HG02981 (cell line): ENCODE results near the gene HLA-DQB2.
"Not testable (repeated sequence)": the region's sequence is repeated elsewhere in the genome, so short reads cannot be mapped to it uniquely, and the experiment has no call there.

Source experiments
- ATAC-seq: cut with Tn5 transposase; IDR thresholded peaks from one replicate; pipeline ENCODE4 v1.9.1; 2021; ENCODE audit warnings: mild to moderate bottlenecking, moderate library complexity; ENCODE audit not compliant: unreplicated experiment

HLA-DQB2 gene

GRCh38 chr6:32763421-32763820 lies at the start of gene HLA-DQB2:
Gene HLA-DQB2, minus strand, starts transcription at chr6:32763532. Its CDS starts 62 bp downstream, at chr6:32763470.
- ATAC-seq, result no peak

- no peak for ATAC-seq
These were observed 45.8 kb upstream of the HLA-DQB2 start for GRCh38 chr6:32809171-32809570.

GRCh38 chr6:32807020-32807580 lies 43.8 kb upstream of the HLA-DQB2 start:
- no peak for ATAC-seq

- ATAC-seq, result not testable (repeated sequence)
These were observed 42.1 kb upstream of the HLA-DQB2 start for GRCh38 chr6:32805404-32805803.

- no peak for ATAC-seq
These were observed 40.1 kb upstream of the HLA-DQB2 start for GRCh38 chr6:32803416-32803815.

- ATAC-seq, result no peak
These were observed 36.4 kb upstream of the HLA-DQB2 start for GRCh38 chr6:32799740-32800139.

GRCh38 chr6:32799168-32799567 lies 35.8 kb upstream of the HLA-DQB2 start:
- ATAC-seq, result no peak

GRCh38 chr6:32796848-32797776 lies 33.8 kb upstream of the HLA-DQB2 start:
- ATAC-seq, result no peak

- no peak for ATAC-seq
These were observed 31.2 kb upstream of the HLA-DQB2 start for GRCh38 chr6:32794510-32794909.

GRCh38 chr6:32792901-32793435 lies 29.6 kb upstream of the HLA-DQB2 start:
- ATAC-seq, result no peak

- ATAC-seq, result no peak
These were observed 27.0 kb upstream of the HLA-DQB2 start for GRCh38 chr6:32790306-32790705.

GRCh38 chr6:32785781-32786533 lies 22.6 kb upstream of the HLA-DQB2 start:
- ATAC-seq, result no peak

- ATAC-seq, result not testable (repeated sequence)
These were observed 19.6 kb upstream of the HLA-DQB2 start for GRCh38 chr6:32782923-32783322.

GRCh38 chr6:32779036-32779435 lies 15.7 kb upstream of the HLA-DQB2 start:
- no peak for ATAC-seq

GRCh38 chr6:32775071-32775470 lies 11.7 kb upstream of the HLA-DQB2 start:
- ATAC-seq, result no peak

GRCh38 chr6:32774426-32774825 lies 11.1 kb upstream of the HLA-DQB2 start:
- ATAC-seq, result no peak

- ATAC-seq, result no peak
These were observed 9.3 kb upstream of the HLA-DQB2 start for GRCh38 chr6:32772656-32773055.

GRCh38 chr6:32764048-32764447 lies 716 bp upstream of the HLA-DQB2 start:
- no peak for ATAC-seq

- ATAC-seq, result no peak
These were observed 1.8 kb downstream of the HLA-DQB2 start for GRCh38 chr6:32761548-32761947.

GRCh38 chr6:32761072-32761471 lies 2.3 kb downstream of the HLA-DQB2 start:
- no peak for ATAC-seq

GRCh38 chr6:32759669-32760068 lies 3.7 kb downstream of the HLA-DQB2 start:
- no peak for ATAC-seq
